AG09319 (cell line): ENCODE data around the gene BOC.

Experiments
- DNase-seq: peaks from one replicate; pipeline ENCODE4 v3.0.0-alpha.2; 2010; ENCODE audit warnings: low read depth; ENCODE audit errors: extremely low read depth
- CTCF ChIP-seq: IDR thresholded peaks from 2 replicates; pipeline ENCODE4 v1.5.1; 2011; ENCODE audit warnings: low read depth, mild to moderate bottlenecking, inconsistent platforms, low read length, moderate library complexity

Gene BOC

GRCh38 chr3:113234688-113235260 lies 23.4 kb downstream of the BOC start:
- DNase-seq, result no peak

GRCh38 chr3:113238503-113238902 lies 27.1 kb downstream of the BOC start:
- no peak for DNase-seq
- TF ChIP-seq CTCF, result no peak

More at GRCh38 chr3:113234688-113235260, 23.4 kb downstream of the BOC start:
- TF ChIP-seq CTCF, result no peak

GRCh38 chr3:113240841-113241240 lies 29.5 kb downstream of the BOC start:
- no peak for DNase-seq
- TF ChIP-seq CTCF, result no peak

- DNase-seq, result no peak
- TF ChIP-seq CTCF, result no peak; the same call in 1 of the 2 replicates
Measured at GRCh38 chr3:113241292-113242095, 30.1 kb downstream of the BOC start.

GRCh38 chr3:113242096-113242581 lies 30.8 kb downstream of the BOC start:
- no peak for TF ChIP-seq CTCF
- no peak for DNase-seq

GRCh38 chr3:113243071-113243470 lies 31.7 kb downstream of the BOC start:
- DNase-seq, result no peak

More at GRCh38 chr3:113243071-113243470, 31.7 kb downstream of the BOC start:
- TF ChIP-seq CTCF, result no peak
